Fibroblast of pulmonary artery (primary cell): ENCODE measurements around the gene HDAC4.

ENCODE experiments used
- DNase-seq: peaks from one replicate; pipeline ENCODE4 v3.0.0-alpha.2; 2010; ENCODE audit warnings: low read depth
- H3K4me3 ChIP-seq: replicated peaks from 2 replicates; pipeline ENCODE4 v1.5.1; 2011; ENCODE audit warnings: low read depth, mild to moderate bottlenecking, control low read depth, low read length, moderate library complexity
- CTCF ChIP-seq: IDR thresholded peaks from 2 replicates; pipeline ENCODE4 v1.5.1; 2011; ENCODE audit warnings: mild to moderate bottlenecking, control low read depth, low read length, inconsistent platforms; ENCODE audit errors: missing control alignments

HDAC4 gene

GRCh38 chr2:239203443-239204135 is 197.2 kb downstream of the HDAC4 start:
- H3K4me3 ChIP-seq = no peak overlapping the region
- no peak for TF ChIP-seq CTCF
- DNase-seq = no peak

- H3K4me3 ChIP-seq = no peak overlapping the region
- no peak for TF ChIP-seq CTCF
- DNase-seq = no peak
These were observed 198.0 kb downstream of the HDAC4 start for GRCh38 chr2:239202836-239203235.

- no peak overlapping the region for H3K4me3 ChIP-seq
- no peak for DNase-seq
- TF ChIP-seq CTCF = no peak
These were observed 198.5 kb downstream of the HDAC4 start for GRCh38 chr2:239202343-239202742.

- no peak for TF ChIP-seq CTCF
- H3K4me3 ChIP-seq = no peak overlapping the region
- DNase-seq = no peak
These were observed 198.9 kb downstream of the HDAC4 start for GRCh38 chr2:239201884-239202283.

GRCh38 chr2:239201531-239201876 is 199.3 kb downstream of the HDAC4 start:
- no peak for TF ChIP-seq CTCF
- no peak overlapping the region for H3K4me3 ChIP-seq
- DNase-seq = no peak

GRCh38 chr2:239200646-239201530 is 199.9 kb downstream of the HDAC4 start:
- H3K4me3 ChIP-seq = no peak overlapping the region
- TF ChIP-seq CTCF = no peak
- no peak for DNase-seq
